ENCODE results near the gene TNFAIP2. TPM values are rescaled to one million over a fixed set of nuclear protein-coding genes. Genes with fewer than 3 reads are reported as not detected.
"Not testable (repeated sequence)": the region's sequence is repeated elsewhere in the genome, so short reads cannot be mapped to it uniquely, and the experiment has no call there.

The TNFAIP2 gene
- total RNA-seq, 1 donor from 2014 or later = 5.3 TPM

DNA sequence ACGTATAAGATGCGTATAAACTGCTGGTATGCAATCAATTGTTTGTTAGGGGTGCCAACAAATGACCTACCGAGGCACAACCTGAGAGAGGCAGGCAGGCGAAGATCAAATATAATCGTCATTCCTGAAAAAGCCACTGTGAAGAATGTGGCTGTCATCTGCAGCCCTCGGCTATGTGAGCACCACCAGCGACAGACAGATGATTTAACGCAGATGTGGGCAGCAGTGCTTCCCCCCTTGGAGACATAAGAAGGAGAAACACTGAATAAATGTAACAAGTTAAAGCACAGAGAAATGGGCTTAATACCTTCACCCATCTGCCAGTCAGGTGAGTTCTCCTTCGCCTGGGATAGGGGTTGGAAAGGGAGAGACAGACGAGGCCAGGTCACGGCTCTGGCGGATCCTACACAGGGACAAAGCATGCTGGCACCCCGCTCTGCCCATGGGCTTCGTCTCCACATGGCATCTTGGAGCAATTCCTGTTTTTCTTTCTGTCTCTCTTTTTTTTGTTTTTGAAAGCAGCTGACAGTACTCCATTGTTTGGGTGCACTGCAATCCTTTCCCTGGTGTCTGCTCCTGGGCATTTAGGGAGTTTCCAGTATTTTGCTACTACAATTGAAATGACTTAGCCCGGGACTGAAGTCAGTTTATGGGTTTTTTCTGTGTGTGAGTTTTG is 28.1 kb downstream of the TNFAIP2 start:
- TF ChIP-seq, protein P1, sequence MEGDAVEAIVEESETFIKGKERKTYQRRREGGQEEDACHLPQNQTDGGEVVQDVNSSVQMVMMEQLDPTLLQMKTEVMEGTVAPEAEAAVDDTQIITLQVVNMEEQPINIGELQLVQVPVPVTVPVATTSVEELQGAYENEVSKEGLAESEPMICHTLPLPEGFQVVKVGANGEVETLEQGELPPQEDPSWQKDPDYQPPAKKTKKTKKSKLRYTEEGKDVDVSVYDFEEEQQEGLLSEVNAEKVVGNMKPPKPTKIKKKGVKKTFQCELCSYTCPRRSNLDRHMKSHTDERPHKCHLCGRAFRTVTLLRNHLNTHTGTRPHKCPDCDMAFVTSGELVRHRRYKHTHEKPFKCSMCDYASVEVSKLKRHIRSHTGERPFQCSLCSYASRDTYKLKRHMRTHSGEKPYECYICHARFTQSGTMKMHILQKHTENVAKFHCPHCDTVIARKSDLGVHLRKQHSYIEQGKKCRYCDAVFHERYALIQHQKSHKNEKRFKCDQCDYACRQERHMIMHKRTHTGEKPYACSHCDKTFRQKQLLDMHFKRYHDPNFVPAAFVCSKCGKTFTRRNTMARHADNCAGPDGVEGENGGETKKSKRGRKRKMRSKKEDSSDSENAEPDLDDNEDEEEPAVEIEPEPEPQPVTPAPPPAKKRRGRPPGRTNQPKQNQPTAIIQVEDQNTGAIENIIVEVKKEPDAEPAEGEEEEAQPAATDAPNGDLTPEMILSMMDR (IDR thresholded peaks at IDR 0.05; ENCODE audit: insufficient read depth, low read length, severe bottlenecking) = no peak
- Histone ChIP-seq H3K27me3 (ENCODE audit: control insufficient read depth, insufficient read depth, low read length) (peaks cover 2% of the 10 kb centered on the region), H3K4me3 (ENCODE audit: low read depth, low read length) (no peak overlapping the region), H3K36me3 (ENCODE audit: control insufficient read depth, insufficient read depth, low read length) (no peaks in the 10 kb centered on the region)
- DNase-seq (ENCODE audit: low read depth) (no peak), FAIRE-seq (no peak)

- TF ChIP-seq, protein P1 (IDR thresholded peaks at IDR 0.05; ENCODE audit: insufficient read depth, low read length, severe bottlenecking) = no peak
- no peaks in the 10 kb centered on the region for H3K36me3 ChIP-seq (ENCODE audit: control insufficient read depth, insufficient read depth, low read length)
- FAIRE-seq (no peak), DNase-seq (ENCODE audit: low read depth) (no peak)
- no peak overlapping the region for H3K4me3 ChIP-seq (ENCODE audit: low read depth, low read length)
- peaks cover 7% of the 10 kb centered on the region for H3K27me3 ChIP-seq (ENCODE audit: control insufficient read depth, insufficient read depth, low read length)
Observed at GRCh38 chr14:103155010-103155409, 31.7 kb downstream of the TNFAIP2 start.

- not testable (repeated sequence) for FAIRE-seq; DNase-seq (ENCODE audit: low read depth); H3K27me3 ChIP-seq (ENCODE audit: control insufficient read depth, insufficient read depth, low read length)
Observed at GRCh38 chr14:103155416-103155815, 32.2 kb downstream of the TNFAIP2 start.

DNA sequence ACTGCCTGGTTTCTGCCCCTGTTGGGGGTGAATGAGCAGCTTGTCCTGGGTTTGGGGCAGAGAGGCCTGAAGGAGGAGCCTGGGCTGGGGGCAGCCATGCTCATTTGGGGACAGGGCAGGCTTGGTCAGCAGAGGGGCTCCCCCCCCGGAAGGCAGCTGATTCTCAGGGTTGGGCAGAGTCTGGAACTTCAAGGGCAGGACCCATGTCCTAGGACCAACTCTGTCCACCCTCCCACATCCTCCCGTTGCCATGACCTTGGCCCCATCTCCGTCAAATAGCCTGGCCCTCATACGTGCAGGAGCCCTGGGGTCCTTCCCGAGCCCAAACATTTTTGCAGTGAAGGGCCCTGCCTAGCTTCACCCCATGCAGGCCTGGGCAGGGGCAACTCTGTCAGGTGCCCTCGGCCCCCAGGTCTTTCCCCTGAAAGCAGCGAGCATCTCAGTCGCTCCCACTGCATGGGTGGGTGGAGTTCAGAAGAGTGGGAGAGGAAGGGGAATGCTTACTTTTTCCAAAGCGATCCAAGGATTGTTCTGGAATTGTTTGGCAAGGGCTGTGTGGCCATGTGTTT is 32.6 kb downstream of the TNFAIP2 start:
- FAIRE-seq (no peak), DNase-seq (ENCODE audit: low read depth) (no peak)
- H3K36me3 ChIP-seq (ENCODE audit: control insufficient read depth, insufficient read depth, low read length) = no peaks in the 10 kb centered on the region
- H3K27me3 ChIP-seq (ENCODE audit: control insufficient read depth, insufficient read depth, low read length) = peaks cover 9% of the 10 kb centered on the region
- H3K4me3 ChIP-seq (ENCODE audit: low read depth, low read length) = no peak overlapping the region
- TF ChIP-seq, protein P1 (IDR thresholded peaks at IDR 0.05; ENCODE audit: insufficient read depth, low read length, severe bottlenecking) = no peak

More at GRCh38 chr14:103155416-103155815, 32.2 kb downstream of the TNFAIP2 start:
- not testable (repeated sequence) for H3K4me3 ChIP-seq (ENCODE audit: low read depth, low read length); H3K36me3 ChIP-seq (ENCODE audit: control insufficient read depth, insufficient read depth, low read length)

DNA sequence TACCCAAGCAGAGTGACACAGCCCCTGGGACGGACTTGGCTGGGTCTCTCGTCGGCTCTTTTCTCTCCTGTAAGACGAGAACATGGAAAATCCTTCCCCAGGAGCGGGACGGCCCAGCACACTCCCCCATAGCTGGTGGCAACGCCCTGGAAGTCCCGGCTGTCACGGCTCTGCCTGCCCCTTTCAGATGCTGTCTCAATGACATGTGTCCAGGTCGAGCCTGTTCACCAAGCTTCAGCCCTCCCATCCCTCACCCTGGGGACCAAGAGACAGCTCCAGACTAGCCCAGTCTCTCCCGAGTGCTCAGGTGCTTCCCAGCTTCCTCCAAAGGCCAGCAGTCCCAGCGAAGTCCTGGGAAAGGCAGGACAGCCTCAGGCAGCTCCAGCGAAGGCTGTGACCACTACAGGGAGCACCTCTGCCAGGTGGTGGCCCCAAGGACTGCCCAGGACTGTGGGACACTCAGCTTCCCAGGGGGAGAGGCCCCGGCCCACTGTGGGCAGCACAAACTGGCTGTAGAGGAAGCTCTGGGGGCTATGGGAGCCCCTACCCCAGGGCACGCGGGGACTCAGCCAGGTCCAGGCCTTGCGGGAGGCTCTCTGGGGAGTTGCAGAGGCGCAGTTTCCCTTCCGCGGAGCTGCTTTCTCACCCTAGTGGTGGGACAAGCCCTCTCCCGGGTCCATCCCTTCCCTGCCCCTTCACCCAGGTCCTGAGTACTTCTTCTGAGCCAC is 33.6 kb downstream of the TNFAIP2 start:
- TF ChIP-seq, protein P1 (IDR thresholded peaks at IDR 0.05; ENCODE audit: insufficient read depth, low read length, severe bottlenecking) = no peak
- no peak overlapping the region for H3K4me3 ChIP-seq (ENCODE audit: low read depth, low read length)
- no peak for FAIRE-seq
- peaks cover 11% of the 10 kb centered on the region for H3K27me3 ChIP-seq (ENCODE audit: control insufficient read depth, insufficient read depth, low read length)
- no peaks in the 10 kb centered on the region for H3K36me3 ChIP-seq (ENCODE audit: control insufficient read depth, insufficient read depth, low read length)
- DNase-seq (ENCODE audit: low read depth) = no peak

DNA sequence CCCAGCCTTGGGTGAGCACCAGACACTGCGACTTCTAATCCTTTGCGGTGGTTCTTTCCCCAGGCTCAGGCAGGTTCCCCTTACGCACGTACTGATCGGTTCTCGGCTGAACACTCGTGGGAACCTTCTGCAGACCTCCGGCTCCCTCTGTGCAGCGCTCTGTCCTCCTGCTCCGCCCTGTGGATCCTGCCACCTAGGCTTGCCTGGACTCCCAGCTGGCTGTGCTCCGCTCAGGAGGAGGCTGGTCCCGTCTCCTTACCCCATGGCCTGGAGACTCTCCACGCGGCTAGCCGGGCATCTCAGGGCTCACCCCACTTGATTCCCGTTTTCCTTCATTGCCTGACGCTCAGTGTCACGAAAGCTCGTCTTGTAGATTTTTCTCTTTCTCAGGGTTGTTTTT is 34.7 kb downstream of the TNFAIP2 start:
- no peak overlapping the region for H3K4me3 ChIP-seq (ENCODE audit: low read depth, low read length)
- H3K36me3 ChIP-seq (ENCODE audit: control insufficient read depth, insufficient read depth, low read length) = no peaks in the 10 kb centered on the region
- TF ChIP-seq, protein P1 (IDR thresholded peaks at IDR 0.05; ENCODE audit: insufficient read depth, low read length, severe bottlenecking) = no peak
- DNase-seq (ENCODE audit: low read depth) = no peak
- FAIRE-seq = no peak
- H3K27me3 ChIP-seq (ENCODE audit: control insufficient read depth, insufficient read depth, low read length) = peaks cover 11% of the 10 kb centered on the region

Data from bronchial epithelial cell (primary cell).